ENCODE results near the gene ATP8A2.

- TF ChIP-seq MXI1 (IDR thresholded peaks at IDR 0.05; ENCODE audit: borderline replicate concordance, low read depth, low read length), result no peak
- TF ChIP-seq POLR2A (IDR thresholded peaks at IDR 0.05; ENCODE audit: low read depth, low read length), result no peak
- no peak for TF ChIP-seq RAD21 (IDR thresholded peaks at IDR 0.05; ENCODE audit: low read length)
Observed at GRCh38 chr13:25409938-25410337, 38.2 kb downstream of the ATP8A2 start.
